Measurements from ENCODE around the gene AQP5.

GRCh38 chr12:49950273-49951251 is 11.1 kb upstream of the AQP5 start, which contains the start of gene AQP2:
- TF ChIP-seq CTCF (conservative IDR thresholded peaks at IDR 0.05): no peak
- TF ChIP-seq ZFX (IDR thresholded peaks at IDR 0.05): no peak

Measured in C4-2B (cell line).